Mucosa of descending colon (tissue), 3 donors: ENCODE results near the gene HBG2. TPM values are rescaled to one million over a fixed set of nuclear protein-coding genes. Genes with fewer than 3 reads are reported as not detected.

Experiments used
- ATAC-seq: fragments of 200-7000 bp; cut with Tn5 transposase; one replicate; pipeline ENCODE4 v1.9.1; 2020; ENCODE audit warnings: mild to moderate bottlenecking, moderate library complexity
- DNase-seq, 3 donors: peaks; one replicate each; pipeline ENCODE4 v3.0.0-alpha.2; 2020
- H3K36me3 ChIP-seq: fragments of 200-600 bp; one replicate; pipeline ENCODE4 v1.8.0; 2021; ENCODE audit warnings: low read depth, mild to moderate bottlenecking
- H3K4me1 ChIP-seq: fragments of 200-600 bp; one replicate; pipeline ENCODE4 v1.8.0; 2021; ENCODE audit warnings: low read depth, mild to moderate bottlenecking
- H3K4me3 ChIP-seq: fragments of 200-600 bp; one replicate; pipeline ENCODE4 v1.8.0; 2021; ENCODE audit warnings: mild to moderate bottlenecking
- H3K9me3 ChIP-seq: fragments of 200-600 bp; one replicate; pipeline ENCODE4 v1.8.0; 2021; ENCODE audit warnings: mild to moderate bottlenecking
- intact Hi-C, 2 donors: fragments of 100-400 bp; cut with DNase I in 1 of 2; cut with micrococcal nuclease in 1 of 2; formaldehyde crosslinking; loops; one replicate each; pipeline versions ENCODE4 v1.11.0 to v1.11.1; 2022; cut with DNase I, micrococcal nuclease
- total RNA-seq, 3 donors: library from RNA; stranded (reverse); fragmentation: NEBNext Ultra II Directional in 2 of 3; extraction: Animal tissue kit (Norgen Biotek cat#: 25700) in 2 of 3; gene quantifications; one replicate each; pipeline versions ENCODE4 v1.2.1 to v1.2.4, GENCODE V29; 2021 to 2023
- TF ChIP-seq, protein P1 (sequence below): fragments of 200-600 bp; IDR thresholded peaks from one replicate; pipeline ENCODE4 v1.8.0; 2022; ENCODE audit warnings: antibody characterized with exemption, mild to moderate bottlenecking
- donor health status: DM: no; HTN: no; CAD: no; lungs with moderate emphysema.
- donor health status: DM: no; HTN: no; CAD: no.
- donor health status: DM: no; HTN: yes; CAD: no.

Gene HBG2
- total RNA-seq, 3 donors from 2014 or later = not detected

DNA sequence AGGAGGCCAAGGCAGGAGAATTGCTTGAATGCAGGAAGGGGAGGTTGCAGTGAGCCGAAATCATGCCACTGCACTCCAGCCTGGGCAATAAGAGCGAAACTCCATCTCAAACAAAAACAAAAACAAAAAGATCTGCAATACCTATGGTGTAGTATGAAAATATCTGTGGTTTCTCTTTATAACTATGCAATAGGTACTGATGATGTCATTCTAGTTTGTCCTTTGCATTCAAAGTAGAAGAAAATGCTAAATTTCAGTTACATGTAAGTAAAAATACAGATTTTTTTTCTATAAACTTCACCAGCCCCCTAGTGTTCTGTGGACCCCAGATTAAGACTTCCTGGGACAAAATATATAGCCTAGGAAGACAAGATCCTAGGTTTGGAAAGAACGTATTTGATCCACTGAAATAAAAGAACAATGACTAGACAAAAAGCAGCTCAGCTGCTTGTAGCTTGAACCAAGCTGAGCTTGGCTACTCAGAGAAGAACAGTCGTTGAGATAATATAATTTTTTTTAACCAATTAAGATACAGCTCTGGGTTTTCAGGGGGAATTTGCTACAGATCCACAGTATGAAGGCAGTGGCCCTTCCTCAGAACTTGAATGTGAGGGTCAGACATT is 17.9 kb upstream of the HBG2 start:
- H3K36me3 ChIP-seq = no peaks in the 10 kb centered on the region
- H3K4me3 ChIP-seq = no peak overlapping the region
- H3K9me3 ChIP-seq = no peaks in the 10 kb centered on the region
- intact Hi-C loops = no loop called here
- H3K4me1 ChIP-seq = no peaks in the 10 kb centered on the region
- ATAC-seq (no peak), DNase-seq (no peak)
- TF ChIP-seq, protein P1, sequence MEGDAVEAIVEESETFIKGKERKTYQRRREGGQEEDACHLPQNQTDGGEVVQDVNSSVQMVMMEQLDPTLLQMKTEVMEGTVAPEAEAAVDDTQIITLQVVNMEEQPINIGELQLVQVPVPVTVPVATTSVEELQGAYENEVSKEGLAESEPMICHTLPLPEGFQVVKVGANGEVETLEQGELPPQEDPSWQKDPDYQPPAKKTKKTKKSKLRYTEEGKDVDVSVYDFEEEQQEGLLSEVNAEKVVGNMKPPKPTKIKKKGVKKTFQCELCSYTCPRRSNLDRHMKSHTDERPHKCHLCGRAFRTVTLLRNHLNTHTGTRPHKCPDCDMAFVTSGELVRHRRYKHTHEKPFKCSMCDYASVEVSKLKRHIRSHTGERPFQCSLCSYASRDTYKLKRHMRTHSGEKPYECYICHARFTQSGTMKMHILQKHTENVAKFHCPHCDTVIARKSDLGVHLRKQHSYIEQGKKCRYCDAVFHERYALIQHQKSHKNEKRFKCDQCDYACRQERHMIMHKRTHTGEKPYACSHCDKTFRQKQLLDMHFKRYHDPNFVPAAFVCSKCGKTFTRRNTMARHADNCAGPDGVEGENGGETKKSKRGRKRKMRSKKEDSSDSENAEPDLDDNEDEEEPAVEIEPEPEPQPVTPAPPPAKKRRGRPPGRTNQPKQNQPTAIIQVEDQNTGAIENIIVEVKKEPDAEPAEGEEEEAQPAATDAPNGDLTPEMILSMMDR = no peak

DNA sequence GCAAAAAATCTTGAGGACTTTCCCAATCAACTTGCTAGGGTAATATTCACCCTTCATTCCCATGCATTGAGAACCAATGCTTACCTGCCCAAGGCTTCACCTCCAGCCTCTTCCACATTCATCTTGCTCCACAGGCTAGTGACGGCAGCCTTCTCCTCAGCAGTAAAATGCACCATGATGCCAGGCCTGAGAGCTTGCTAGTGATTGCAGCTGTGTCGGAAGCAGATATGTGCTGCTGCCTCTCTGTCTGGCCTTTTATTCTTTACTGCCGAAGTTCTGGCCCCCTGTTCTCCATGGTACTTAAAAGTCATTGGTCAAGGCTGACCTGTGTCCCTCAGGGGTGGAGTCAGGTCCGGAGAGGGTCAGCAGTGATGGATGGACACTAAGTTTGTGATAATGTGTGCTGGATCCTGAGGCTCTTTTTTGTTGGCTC is 15.2 kb upstream of the HBG2 start, which contains the start of gene HBE1:
Gene HBE1 (minus strand): TSS at position 231 of the 433 bp plus-strand sequence. CDS start 55 bp downstream, at position 176.
- no peaks in the 10 kb centered on the region for H3K4me1 ChIP-seq
- H3K36me3 ChIP-seq = no peaks in the 10 kb centered on the region
- ATAC-seq = no peak
- intact Hi-C loops = no loop called here
- H3K4me3 ChIP-seq = no peak within 1 kb of the TSS
- DNase-seq = no peak
- no peaks in the 10 kb centered on the region for H3K9me3 ChIP-seq
- TF ChIP-seq, protein P1 = no peak

DNA sequence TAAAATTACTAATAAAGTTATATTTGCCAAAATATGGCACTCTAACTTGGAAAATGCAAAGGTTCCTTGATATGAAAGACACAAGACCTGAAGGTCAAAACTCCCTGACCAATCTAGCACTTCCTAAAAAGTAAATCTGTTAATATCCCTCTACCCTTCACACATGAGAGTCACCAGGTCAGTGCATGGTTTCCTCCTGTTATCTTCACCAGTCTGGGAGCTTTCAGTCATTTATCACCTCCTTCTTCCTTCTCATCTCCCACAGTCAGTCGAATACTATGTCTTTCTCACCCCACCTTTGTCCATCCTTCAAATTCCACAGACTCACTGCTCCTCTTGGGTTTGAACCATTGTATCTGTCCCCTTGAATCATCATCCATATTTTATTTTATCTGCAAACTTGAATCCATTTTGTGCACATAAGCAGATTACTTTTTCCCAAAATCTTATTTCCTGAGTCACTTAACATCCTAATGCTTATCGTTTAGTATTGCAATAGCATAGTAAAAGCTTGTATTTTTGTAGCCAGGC is 12.5 kb upstream of the HBG2 start:
- Histone ChIP-seq H3K4me1 (no peaks in the 10 kb centered on the region), H3K9me3 (no peaks in the 10 kb centered on the region), H3K36me3 (no peaks in the 10 kb centered on the region), H3K4me3 (no peak overlapping the region)
- no peak for DNase-seq
- intact Hi-C loops = no loop called here
- TF ChIP-seq, protein P1 = no peak
- no peak for ATAC-seq

DNA sequence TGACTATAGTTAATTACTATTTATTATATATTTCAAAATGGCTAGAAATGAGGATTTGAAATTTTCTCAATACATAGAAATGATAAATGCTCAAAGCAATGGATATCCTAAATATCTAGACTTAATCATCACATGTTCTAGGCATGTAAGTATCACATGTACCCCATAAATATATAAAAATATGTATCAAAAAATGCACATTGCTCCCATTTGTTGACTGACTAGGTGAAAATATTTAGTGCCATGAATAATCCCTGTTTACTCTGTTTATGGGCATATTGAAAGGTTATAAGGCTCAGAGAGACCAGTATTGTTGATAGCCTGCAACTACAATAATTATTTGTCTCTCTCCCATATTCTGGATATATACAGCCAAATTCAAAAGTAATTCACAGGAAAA is 12.0 kb upstream of the HBG2 start:
- no peak for DNase-seq

DNA sequence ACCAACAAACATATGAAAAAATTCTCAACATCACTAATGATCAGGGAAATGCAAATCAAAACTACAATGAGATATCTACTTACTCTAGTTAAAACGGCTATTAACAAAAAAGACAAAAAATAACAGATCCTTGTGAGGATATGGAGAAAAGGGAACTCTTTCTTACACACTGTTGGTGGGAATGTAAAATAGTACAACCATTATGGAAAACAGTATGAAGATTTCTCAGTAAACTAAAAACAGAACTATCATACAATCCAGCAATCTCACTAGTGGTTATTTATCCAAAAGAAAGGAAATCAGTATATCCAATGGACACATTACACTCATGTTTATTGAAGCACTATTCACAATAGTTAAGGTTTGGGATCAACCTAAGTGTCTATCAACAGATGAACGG is 11.3 kb upstream of the HBG2 start:
- no peaks in the 10 kb centered on the region for H3K36me3 ChIP-seq
- H3K4me3 ChIP-seq = no peak overlapping the region
- TF ChIP-seq, protein P1 = no peak
- DNase-seq (no peak), ATAC-seq (no peak)
- no peaks in the 10 kb centered on the region for H3K4me1 ChIP-seq
- intact Hi-C loops = no loop called here
- no peaks in the 10 kb centered on the region for H3K9me3 ChIP-seq

More for the DNA sequence above, 12.0 kb upstream of the HBG2 start:
- no peak overlapping the region for H3K4me3 ChIP-seq
- no peaks in the 10 kb centered on the region for H3K9me3 ChIP-seq
- no peaks in the 10 kb centered on the region for H3K4me1 ChIP-seq
- TF ChIP-seq, protein P1 = no peak
- H3K36me3 ChIP-seq = no peaks in the 10 kb centered on the region
- ATAC-seq = no peak
- intact Hi-C loops = no loop called here
